Heart left ventricle (tissue), 13 donors: Measurements from ENCODE around the gene ABR.

Experiments
- POLR2A ChIP-seq, 2 donors: fragments of 450-650 bp; IDR thresholded peaks; one replicate each; pipeline ENCODE4 v1.6.1; 2017; ENCODE audit warnings: antibody characterized with exemption in 2 of 2, mild to moderate bottlenecking in 2 of 2, moderate library complexity in 2 of 2
- TF ChIP-seq, protein P1 (sequence below), 12 donors: fragments of 200-600 bp; sonication (generic) in 4 of 12; IDR thresholded peaks; one replicate each; pipeline versions ENCODE4 v1.5.0 to v1.8.0; 2018 to 2022; ENCODE audit warnings: antibody characterized with exemption in 12 of 12, mild to moderate bottlenecking in 5 of 12
- donor health status: ischemic (EF 13 %, LVEDD 7.1; RV severe dilation, severe dysfunction).
- donor health status: DM: no; HTN: yes; CAD: no.
- donor health status: DM: no; HTN: no; CAD: no.
- donor health status: ischemic (EF 25% LVEDD 6.9; RV normal size, moderate dysfunction).
- donor health status: ischemic (EF 25% LVEDD 5.7; RV mildly dilated, moderate dysfunction).
- donor health status: ischemic (EF 35%, LVEDD 5.7; RV mildly dilated, moderate dysfunction).
- donor health status: nonischemic (EF 11% LVEDD 7.7; RV severe dilation, severe dysfunction).
- donor health status: DM: yes; HTN: yes; CAD: no.
- donor health status: PGD.
- donor health status: ischemic (EF 29% LVEDD 5.4; RV normal size, mild dysfunction).
- donor health status: nonischemic (EF 23%, LVEDD 6.1; RV moderate dilation, normal function).

GRCh38 chr17:953767-954166 is 226.0 kb downstream of the ABR start:
- TF ChIP-seq, protein P1, sequence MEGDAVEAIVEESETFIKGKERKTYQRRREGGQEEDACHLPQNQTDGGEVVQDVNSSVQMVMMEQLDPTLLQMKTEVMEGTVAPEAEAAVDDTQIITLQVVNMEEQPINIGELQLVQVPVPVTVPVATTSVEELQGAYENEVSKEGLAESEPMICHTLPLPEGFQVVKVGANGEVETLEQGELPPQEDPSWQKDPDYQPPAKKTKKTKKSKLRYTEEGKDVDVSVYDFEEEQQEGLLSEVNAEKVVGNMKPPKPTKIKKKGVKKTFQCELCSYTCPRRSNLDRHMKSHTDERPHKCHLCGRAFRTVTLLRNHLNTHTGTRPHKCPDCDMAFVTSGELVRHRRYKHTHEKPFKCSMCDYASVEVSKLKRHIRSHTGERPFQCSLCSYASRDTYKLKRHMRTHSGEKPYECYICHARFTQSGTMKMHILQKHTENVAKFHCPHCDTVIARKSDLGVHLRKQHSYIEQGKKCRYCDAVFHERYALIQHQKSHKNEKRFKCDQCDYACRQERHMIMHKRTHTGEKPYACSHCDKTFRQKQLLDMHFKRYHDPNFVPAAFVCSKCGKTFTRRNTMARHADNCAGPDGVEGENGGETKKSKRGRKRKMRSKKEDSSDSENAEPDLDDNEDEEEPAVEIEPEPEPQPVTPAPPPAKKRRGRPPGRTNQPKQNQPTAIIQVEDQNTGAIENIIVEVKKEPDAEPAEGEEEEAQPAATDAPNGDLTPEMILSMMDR (IDR thresholded peaks at IDR 0.05) = no peak
- TF ChIP-seq POLR2A (IDR thresholded peaks at IDR 0.05) = no peak
